IPS-18c (cell line): ENCODE measurements around the gene TBX1.

Experiments used
- H3K4me3 ChIP-seq: 2 replicates; pipeline ENCODE4 v1.7.0; 2013; ENCODE audit warnings: low read depth, mild to moderate bottlenecking, low read length, moderate library complexity; ENCODE audit not compliant: insufficient read depth
- H3K9me3 ChIP-seq: one replicate; pipeline ENCODE4 v1.6.1; 2013; ENCODE audit warnings: mild to moderate bottlenecking, low read length, moderate library complexity; ENCODE audit not compliant: control insufficient read depth, insufficient read depth

The TBX1 gene

DNA sequence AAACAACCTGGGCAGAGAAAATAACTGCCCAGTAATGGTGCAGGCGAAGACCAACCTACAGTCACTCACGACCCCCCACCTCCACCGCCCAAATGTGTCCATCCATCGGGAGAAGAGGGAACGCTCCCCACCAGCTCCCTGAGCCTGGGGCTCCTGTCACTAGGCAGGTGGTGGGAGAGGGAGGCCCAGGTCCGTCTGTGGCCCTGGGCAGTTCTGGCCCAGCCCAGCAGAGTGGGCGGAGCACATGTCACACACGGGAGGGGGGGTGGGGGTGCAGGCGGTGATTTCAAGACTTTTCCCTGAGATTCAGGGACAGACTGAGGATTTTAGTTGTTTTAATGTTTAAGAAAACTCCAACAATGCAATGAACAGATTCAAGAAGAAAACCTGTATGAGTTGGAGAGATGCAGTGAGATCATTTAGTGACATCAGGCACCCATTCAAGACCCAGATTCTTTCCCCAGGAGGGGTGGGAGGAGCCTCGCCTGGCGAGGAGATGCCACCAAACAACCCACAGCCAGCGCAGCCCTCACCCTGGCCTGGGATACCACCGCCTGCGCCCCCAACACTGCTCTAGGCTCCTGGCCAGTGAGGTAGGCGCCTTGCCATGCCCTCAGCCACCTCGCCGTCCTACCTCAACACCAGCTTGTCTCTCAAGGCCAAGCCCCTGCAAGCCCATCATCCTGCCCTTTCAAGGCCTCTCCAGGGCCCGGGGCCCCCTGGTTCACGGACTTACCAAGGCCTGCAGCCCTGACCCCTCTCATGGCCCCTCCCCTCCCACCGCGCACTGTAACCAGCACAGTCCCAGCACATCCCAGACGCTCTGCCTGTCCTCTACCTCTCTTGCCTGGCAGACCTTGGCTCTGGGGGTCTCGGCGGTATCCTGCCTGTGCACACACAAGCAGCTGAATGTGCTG lies 36.8 kb downstream of the TBX1 start:
- Histone ChIP-seq H3K4me3 (no peak overlapping the region), H3K9me3 (no peaks in the 10 kb centered on the region)

GRCh38 chr22:19798003-19798665 lies 37.6 kb downstream of the TBX1 start:
- no peak overlapping the region for H3K4me3 ChIP-seq
- H3K9me3 ChIP-seq, result no peaks in the 10 kb centered on the region

- Histone ChIP-seq H3K9me3 (no peaks in the 10 kb centered on the region), H3K4me3 (no peak overlapping the region)
Observed at GRCh38 chr22:19798891-19799293, 38.3 kb downstream of the TBX1 start.

GRCh38 chr22:19799322-19800190 lies 39.0 kb downstream of the TBX1 start:
- H3K9me3 ChIP-seq, result no peaks in the 10 kb centered on the region
- H3K4me3 ChIP-seq, result no peak overlapping the region

- H3K4me3 ChIP-seq, result no peak overlapping the region
Observed at GRCh38 chr22:19800306-19800705, 39.7 kb downstream of the TBX1 start.

DNA sequence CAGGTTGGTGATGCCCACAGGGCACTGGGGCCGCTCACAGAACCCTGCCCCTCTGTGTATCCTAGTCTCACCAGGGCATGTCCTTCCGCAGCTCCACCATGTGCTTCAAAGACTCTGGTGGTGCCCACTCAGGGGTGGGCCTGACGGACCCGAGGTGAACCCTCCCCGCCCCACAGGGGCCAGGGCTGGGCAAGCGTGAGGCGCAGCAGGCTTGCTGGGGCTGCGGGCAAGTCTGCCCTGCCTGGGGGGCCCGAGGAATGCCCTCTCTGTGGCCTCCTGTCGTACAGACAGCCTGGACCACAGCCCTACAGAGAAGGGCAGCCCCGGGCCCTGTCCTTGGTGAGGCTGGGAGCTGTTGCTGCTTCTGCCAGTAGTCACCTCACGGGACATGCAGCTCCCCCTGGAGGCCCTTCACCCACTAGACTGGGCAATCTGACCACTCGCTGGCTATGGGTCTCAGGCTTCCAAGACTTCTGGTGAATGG lies 40.2 kb downstream of the TBX1 start:
- Histone ChIP-seq H3K4me3 (no peak overlapping the region), H3K9me3 (peaks cover under 1% of the 10 kb centered on the region)

More at GRCh38 chr22:19800306-19800705, 39.7 kb downstream of the TBX1 start:
- no peaks in the 10 kb centered on the region for H3K9me3 ChIP-seq

- no peak overlapping the region for H3K4me3 ChIP-seq
- H3K9me3 ChIP-seq, result peaks cover 2% of the 10 kb centered on the region
Observed at GRCh38 chr22:19801340-19802000, 40.9 kb downstream of the TBX1 start.

DNA sequence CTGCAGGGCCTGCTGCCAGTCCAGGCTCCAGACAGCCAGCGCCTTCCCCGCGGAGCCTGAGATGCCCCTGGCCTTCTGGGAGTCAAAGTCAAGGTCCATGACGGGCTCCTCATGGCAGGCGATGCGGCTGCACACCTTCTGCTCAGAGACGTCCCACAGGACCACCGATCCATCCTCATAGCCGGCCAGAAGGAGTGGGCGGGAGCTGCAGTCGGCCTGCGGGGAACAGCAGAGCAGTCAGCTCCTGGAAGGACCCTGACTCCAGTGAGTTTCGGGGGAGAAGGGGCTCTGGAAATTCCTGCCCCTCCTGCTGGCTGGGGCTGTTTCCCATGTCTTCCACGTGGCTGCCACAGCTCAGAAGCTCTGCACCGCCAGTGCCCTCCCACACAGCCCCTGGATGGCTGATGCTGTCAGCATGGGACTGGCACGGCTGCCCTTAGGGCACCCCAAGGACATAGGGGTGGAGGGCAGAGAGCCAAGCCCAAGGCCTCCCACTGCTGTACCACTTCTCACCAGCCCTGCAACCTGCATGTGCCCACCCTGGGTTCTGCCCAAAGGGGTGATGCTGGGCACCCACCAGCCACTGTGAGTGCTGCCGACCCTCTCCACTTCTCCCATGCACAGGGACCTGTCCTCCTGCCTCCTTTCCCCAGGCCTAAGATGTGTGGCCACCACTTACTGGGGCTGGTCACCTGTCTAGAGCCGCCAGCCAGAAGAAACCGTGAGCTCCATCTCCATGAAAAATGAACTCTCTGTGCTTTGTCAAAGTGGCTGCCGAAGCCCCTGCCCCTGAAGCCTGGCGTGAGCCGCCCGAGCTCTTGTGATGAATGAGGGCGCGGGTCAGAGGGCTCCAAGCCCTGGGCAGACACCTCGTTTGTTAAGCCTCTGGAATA lies 41.7 kb downstream of the TBX1 start:
- Histone ChIP-seq H3K4me3 (no peak overlapping the region), H3K9me3 (peaks cover 2% of the 10 kb centered on the region)

DNA sequence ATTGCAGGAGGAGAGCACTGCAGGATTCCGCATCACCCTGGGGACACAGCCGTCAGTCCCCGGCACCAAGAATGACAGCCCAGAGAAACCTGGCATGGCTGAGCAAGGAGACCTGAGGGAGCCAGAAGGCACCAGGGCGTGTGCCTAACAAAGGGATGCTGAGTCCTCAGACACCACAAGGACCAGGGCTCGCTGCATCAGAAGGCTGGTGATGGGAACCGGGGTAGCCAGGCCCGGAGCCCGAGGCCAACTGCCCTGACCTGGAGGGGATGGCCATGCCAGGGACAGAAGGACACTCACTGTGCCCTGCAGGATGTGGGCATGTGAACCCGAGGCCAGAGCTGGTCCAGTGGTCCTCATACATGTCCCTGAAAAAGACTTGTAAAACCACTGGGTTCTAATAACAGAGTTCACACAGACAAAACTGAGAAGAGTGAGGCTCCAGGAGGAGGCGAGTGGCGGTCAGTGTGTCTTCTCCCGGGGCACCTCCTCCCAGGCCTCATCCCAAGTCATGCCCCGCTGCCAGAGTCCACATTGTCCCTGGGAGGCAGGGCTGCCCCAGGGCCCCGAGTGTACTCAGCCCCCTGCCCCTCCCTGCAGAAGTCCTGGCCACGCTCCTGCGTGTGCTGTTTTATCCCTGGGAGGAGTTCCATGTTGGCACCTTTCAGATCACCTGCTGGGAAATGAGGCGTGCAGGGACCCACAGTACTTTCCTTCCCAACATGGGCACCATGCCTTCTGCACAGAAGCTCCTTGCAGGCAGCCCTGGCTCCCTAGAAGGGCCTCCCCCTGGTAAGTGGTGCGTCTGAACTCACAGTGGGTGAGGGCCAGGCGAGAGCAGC lies 42.5 kb downstream of the TBX1 start:
- H3K4me3 ChIP-seq, result no peak overlapping the region

GRCh38 chr22:19803736-19804267 lies 43.2 kb downstream of the TBX1 start:
- Histone ChIP-seq H3K4me3 (no peak overlapping the region), H3K9me3 (peaks cover 2% of the 10 kb centered on the region)

More for the DNA sequence above, 42.5 kb downstream of the TBX1 start:
- peaks cover 2% of the 10 kb centered on the region for H3K9me3 ChIP-seq

DNA sequence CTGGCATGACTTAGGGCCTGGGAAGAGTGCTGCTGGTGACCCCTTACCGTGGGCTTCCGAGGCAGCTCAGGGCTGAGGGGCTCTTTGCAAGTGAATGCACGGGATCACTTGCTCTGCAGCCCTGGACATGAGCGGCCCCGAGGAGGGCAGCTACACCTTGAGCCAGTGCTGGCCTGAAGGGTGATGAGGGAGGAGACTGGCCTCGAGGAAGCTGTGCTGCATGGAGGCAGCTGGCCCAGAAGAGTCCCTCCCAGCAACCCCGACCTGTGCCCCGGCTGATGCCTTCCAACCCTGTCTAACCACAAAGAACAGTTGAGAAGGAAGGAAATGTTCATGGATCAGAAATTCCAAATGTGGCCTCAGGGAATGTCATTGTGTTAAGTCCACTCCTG lies 45.2 kb downstream of the TBX1 start:
- Histone ChIP-seq H3K9me3 (peaks cover 2% of the 10 kb centered on the region), H3K4me3 (no peak overlapping the region)

DNA sequence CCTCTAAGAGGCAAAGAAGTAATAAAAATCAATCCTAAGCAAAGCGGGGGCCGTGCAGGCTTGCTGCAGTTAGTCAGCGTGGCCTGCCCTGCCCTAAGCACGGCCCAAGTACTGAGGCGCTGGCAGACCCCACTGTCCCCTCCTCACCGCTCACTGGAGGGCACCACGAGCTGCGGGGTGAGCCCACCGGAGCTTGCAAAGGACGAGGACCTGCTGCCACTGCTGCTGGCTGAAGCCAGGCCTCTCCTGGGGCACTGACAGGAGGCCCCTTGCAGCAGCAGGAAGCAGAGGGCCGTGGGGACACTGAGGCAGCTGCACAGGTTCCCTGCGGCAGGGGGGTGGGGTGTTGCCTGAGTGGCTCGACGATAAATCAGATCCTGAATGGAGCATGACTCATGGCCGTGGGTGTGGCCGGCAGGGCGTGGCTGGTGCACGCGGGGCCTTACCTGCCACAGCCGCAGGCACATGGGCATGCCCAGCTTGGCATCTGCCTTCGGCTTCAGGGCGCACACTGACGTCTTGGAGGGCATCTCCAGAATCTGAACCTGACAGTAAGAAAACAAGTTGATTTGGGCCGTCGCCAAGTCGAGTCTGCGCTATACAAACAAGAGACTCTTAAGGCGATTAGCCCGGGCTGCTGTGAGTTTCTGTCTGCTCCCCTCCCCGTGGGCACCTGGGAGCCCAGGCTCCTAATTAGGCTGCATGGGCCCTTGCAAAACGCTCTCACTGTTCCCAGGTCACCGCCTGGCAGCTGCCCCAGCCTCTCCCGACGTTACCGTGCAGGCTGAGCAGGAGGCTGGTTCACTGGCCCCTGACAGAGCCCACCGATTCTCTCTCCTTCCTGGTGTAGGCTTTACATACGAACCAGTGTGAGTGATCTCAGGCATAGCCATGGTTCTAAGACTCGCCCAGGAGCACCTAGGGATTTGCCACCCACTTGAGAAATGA lies 45.9 kb downstream of the TBX1 start:
- no peak overlapping the region for H3K4me3 ChIP-seq
- H3K9me3 ChIP-seq, result peaks cover 2% of the 10 kb centered on the region

- H3K9me3 ChIP-seq, result peaks cover 2% of the 10 kb centered on the region
- H3K4me3 ChIP-seq, result no peak overlapping the region
Observed at GRCh38 chr22:19807161-19807913, 46.8 kb downstream of the TBX1 start.
